Measurements from ENCODE around the gene ERC1.
"Not testable (repeated sequence)": the region's sequence is repeated elsewhere in the genome, so short reads cannot be mapped to it uniquely, and the experiment has no call there.

The ERC1 gene

DNA sequence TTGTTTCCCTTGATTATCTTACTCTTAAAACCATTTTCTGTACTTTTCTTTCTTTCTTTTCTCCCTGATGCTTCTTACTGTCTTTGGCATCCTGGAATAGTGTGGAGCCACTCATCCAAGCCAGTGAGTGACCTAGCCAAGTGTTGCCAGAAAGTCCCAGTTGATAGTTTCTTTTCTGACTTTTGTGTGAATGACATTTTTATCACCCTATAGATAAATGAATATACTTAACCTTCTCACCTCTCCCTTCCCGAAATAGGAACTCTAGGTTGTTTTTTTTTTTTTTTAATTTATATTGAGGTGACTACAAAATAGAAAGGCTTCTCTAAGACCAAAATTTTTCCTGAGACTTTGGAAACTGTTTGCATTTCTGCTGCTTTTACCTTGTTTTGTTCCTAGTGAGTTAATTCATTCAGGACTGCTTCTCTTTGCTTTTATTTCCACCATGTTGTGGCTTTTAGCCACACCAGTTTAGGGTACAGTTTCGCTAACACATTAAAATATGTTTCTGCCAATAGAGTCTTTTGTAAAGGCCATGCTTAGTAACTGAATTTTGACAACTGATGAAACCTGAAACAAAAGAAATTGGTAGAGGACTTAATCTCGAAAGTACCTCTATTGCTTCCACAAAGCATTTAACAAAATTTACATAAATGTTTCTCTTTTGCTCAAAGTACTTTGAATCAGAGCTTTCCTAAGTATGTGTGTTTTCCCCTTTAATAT, 194.6 kb downstream of the ERC1 start:
- no peak for DNase-seq

GRCh38 chr12:1186298-1186697, 195.3 kb downstream of the ERC1 start:
- DNase-seq, result no peak

- DNase-seq, result no peak
Observed at GRCh38 chr12:1188016-1188415, 197.0 kb downstream of the ERC1 start.

GRCh38 chr12:1189163-1189562, 198.1 kb downstream of the ERC1 start:
- DNase-seq, result no peak

- no peak for DNase-seq
Observed at GRCh38 chr12:1195513-1195912, 204.5 kb downstream of the ERC1 start.

DNA sequence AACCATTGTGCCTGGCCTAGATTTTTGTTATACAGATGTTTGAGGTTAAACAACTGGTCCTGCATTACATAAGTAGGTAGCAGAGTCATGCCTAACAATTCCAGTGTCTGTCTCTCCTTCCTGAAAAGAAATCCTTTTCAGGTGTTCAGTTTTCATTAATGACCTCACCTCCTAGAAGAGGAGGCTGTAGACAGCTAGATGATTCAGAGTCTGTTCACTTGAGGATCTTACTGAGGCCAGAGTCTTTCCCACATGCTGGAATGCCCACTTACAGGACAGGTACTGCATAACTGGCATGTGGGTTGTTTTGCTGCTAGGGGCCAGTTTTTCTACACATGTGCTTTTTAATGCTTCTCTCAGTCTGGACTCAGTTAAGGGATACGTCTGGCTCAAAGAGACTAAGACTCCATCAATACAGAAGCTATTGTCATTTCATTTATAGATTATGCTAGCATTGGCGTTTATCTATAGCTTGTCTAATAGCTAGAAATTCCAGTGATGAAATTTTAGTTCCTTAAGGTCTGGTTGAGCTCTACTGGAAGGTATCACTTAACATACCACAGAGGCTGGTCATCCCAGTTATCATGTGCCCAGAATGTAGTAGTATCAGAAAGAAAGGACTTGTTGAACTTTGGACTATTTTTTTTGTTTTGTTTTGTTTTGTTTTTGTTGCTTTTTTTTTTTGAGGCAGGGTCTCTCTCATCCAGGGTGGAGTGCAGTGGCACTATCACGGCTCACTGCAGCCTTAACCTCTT, 206.4 kb downstream of the ERC1 start:
- no peak for DNase-seq

DNA sequence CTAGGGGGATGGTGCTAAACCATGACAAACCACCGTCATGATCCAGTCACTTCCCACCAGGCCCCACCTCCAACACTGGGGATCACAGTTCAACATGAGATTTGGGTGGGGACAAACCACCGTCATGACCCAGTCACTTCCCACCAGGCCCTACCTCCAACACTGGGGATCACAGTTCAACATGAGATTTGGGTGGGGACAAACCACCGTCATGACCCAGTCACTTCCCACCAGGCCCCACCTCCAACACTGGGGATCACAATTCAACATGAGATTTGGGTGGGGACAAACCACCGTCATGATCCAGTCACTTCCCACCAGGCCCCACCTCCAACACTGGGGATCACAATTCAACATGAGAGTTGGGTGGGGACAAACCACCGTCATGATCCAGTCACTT, 207.8 kb downstream of the ERC1 start:
- not testable (repeated sequence) for DNase-seq

- no peak for DNase-seq
Observed at GRCh38 chr12:1199700-1200099, 208.7 kb downstream of the ERC1 start.

DNA sequence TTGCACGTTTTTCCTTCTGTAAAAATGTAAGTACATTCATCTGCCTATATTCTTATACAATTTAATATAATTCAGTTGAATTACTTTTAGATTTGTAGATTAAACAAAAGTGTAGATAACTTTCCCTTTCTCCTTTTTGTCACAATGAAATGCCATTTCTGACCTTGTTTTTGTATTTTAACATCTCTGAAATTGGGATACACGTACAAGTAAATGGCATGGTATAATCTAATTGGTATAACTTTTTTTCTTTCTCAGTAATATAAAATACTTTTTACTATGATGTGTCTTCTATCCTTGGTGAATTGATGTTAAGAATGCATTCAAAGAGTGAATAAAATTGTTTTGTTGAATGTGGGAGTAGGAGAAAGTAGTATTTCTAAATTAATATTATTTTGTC, 210.0 kb downstream of the ERC1 start:
- DNase-seq, result no peak

- no peak for DNase-seq
Observed at GRCh38 chr12:1201886-1202285, 210.9 kb downstream of the ERC1 start.

GRCh38 chr12:1203735-1204019, 212.7 kb downstream of the ERC1 start:
- no peak for DNase-seq

GRCh38 chr12:1204581-1205121, 213.6 kb downstream of the ERC1 start:
- DNase-seq, result no peak

DNA sequence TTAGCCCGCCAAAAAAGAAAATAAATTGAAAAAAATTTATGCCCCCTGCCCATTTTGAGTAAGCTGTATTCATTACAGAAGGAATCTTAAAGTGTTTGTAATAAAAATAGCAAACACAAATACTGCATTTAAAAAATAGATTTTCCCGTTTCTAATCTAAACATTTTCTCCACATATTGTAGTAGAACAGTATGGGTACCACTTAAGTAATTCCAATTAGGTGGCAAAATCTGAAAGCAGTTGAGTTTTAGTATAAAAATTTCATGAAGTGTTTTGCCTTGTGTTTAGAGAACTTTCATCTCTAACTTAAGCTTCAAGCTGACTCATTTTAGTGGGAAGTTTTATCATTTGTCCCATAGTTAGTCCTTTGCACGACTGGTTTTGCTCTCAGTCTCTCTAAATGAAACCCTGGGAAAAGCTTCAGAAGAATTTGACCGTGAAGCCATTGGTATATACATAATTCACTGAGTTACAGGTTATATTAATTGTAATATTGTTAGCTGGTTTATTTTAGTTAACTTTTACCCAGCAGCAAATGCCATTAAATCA, 214.6 kb downstream of the ERC1 start:
- no peak for DNase-seq

DNA sequence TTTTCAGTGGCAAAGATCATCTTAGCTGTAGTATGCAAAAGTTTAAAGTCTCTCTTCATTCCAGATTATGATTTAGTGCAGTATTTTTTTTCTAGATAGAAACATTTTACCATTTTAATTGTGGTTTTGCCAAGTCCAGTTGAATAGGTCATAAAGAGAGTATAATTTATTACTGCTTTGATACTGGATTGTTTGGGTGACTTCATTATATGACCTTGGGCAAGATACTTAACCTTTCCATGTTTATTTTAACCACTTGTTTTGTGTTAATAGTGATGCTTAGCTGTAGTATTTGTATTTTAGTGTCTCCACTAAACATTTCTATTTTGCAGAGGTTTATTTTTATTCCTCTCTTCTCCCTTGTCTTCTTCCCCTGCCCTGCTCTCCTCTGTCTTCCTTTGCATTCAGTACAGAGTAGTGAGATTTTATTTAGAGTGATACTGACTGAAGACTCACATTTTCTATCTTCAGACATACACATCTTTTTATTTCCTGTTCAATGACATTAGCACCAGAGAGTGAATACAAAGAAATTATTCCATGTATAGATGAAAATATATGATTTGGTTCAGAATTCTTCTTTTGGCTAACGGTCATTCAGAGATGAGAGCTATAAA, 215.2 kb downstream of the ERC1 start:
- DNase-seq, result no peak

DNA sequence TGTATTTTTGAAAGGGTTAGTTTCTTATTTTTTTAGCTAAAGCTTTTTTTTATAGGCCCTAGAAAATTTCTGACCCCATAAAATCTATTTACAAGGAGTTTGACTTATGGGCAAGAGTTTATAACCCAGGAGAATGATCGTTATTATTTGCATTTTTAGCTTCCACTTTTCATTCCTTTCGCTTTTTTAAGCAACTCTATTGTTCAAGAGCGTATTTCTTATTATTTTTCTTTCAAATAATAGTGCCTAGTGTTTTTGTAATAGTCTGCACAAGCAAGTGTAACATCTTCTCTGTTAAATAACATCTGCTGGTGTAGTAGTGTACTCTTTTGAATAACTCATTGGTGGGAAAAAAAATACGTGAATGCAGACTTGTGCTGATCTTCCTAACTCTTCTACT, 216.3 kb downstream of the ERC1 start:
- no peak for DNase-seq

GRCh38 chr12:1208719-1209118, 217.7 kb downstream of the ERC1 start:
- not testable (repeated sequence) for DNase-seq

GRCh38 chr12:1212526-1212925, 221.5 kb downstream of the ERC1 start:
- no peak for DNase-seq

- no peak for DNase-seq
Observed at GRCh38 chr12:1213205-1213604, 222.2 kb downstream of the ERC1 start.

DNA sequence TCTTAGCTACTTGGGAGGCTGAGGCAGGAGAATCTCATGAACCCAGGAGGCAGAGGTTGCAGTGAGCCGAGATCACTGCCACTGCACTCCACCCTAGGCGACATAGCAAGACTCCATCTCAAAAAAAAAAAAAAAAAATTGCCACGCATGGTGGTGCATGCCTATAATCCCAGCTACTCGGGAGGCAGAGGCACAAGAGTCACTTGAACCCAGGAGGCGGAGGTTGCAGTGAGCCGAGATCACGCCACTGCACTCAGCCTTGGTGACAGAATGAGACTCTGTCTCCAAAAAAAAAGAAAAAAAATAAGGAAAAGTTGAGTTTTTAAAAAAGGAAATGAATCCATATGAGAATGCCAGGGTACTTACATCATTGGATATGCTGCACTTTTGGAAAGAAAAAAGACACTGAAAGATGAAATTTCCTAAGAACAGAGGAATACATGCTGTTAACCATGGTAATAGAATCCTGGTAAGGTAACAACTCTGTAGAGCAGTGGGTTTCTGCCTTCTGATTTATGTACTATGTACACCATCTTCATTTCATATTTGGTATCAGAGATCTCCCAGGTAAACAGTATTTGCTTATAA, 222.7 kb downstream of the ERC1 start:
- no peak for DNase-seq

DNA sequence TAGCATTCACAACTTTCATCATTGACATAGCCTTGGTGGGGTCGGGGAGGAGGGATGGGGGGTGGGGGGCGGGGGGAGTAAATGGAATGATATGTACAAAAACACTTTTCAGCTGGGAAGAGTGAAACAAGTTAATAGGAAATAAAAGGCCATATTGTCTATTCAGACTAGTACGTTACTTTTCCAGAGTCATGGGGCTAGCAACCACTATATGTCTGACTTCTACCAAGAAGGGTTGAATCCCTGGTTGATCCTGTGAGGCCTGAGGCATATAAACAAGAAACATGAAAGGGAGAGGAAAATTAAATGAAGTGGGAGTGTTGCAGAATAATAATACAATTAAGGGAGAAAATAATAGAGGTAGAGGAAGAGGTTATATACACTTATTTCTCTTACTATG, 225.5 kb downstream of the ERC1 start:
- no peak for DNase-seq

GRCh38 chr12:1217191-1217949, 226.3 kb downstream of the ERC1 start:
- DNase-seq, result no peak

All from anterior cingulate cortex (tissue), 58 donors.